GM20431 (cell line): ENCODE data around the gene RNF150.

Experiments
- in situ Hi-C: fragments of 300-500 bp; cut with MseI, MboI; formaldehyde crosslinking; loops from one replicate; pipeline ENCODE4 v1.15.0; 2020; ENCODE audit warnings: low sequenced_read_pairs; ENCODE audit not compliant: unreplicated experiment

RNF150 gene

GRCh38 chr4:140937866-140938265, 195.4 kb downstream of the RNF150 start:
- in situ Hi-C loops: no loop called here

GRCh38 chr4:140935254-140935653, 198.0 kb downstream of the RNF150 start:
- in situ Hi-C loops: no loop called here

DNA sequence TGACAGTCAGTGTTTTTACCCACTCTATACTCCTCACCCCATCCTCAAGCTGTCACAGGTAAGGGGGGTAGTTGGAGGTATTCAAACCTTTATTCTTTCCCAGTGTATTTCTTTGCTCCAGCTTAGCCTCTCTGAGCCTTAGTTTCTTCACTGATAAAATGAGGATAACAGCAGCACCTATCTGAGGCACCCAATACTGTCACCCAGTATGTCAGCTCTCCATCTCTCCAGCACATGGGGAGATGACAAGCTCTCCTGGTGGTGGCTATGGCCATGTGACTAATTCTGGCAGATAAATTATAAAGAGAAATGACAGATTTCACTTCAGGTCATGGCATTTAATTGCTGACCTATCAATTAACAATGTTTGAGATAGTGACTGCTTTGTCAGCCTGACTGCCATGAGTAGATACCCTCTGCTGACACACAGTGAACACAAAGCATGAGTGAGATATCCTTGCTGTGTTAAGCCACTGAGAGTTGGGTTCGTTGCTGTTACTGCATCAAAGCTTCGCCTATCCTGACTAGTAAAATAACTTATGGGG, 200.7 kb downstream of the RNF150 start:
- in situ Hi-C loops: no loop called here

GRCh38 chr4:140931911-140932310, 201.4 kb downstream of the RNF150 start:
- in situ Hi-C loops: no loop called here

DNA sequence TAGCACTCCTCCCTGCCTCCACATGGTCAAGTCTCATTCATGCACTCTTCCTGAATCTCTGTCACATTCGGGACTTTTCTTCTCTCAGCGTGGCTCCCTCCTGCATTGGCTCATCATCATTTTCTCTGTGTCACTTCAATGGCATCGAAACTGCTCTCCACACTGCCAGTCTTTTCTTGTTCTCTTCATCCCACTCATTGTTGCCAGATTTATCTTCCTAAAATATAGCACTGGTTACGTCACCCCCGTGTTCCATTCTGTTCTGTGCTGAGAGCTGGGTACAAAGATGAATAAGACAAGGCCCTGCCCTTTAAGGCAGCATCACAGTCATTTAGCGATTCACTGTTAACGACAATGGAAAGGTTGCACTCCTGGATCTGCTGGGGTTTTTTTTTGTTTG, 202.7 kb downstream of the RNF150 start:
- in situ Hi-C loops: no loop called here

GRCh38 chr4:140930011-140930410, 203.3 kb downstream of the RNF150 start:
- in situ Hi-C loops: no loop called here

- in situ Hi-C loops: no loop called here
Observed at GRCh38 chr4:140928880-140929279, 204.4 kb downstream of the RNF150 start.

GRCh38 chr4:140926672-140927071, 206.6 kb downstream of the RNF150 start:
- in situ Hi-C loops: no loop called here

DNA sequence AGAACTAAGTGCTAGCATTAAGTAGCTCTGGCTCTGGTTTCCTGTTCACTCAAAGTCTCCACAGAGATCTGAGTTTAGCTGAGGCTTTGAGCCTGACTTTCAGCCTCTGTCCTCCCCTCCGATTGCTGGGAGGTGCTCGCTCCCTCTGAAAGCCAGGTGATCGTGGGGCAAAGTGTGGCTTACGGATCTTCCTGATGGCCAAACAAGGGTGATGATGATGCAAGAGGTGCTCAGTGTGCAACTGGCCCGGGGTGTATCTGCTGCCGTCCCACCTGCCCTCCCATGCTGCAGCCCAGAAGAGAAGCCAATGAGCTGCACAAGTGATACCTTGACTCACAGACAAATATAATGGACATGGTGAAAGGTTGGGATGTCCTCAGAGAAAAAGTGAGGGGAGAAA, 207.9 kb downstream of the RNF150 start:
- in situ Hi-C loops: no loop called here

DNA sequence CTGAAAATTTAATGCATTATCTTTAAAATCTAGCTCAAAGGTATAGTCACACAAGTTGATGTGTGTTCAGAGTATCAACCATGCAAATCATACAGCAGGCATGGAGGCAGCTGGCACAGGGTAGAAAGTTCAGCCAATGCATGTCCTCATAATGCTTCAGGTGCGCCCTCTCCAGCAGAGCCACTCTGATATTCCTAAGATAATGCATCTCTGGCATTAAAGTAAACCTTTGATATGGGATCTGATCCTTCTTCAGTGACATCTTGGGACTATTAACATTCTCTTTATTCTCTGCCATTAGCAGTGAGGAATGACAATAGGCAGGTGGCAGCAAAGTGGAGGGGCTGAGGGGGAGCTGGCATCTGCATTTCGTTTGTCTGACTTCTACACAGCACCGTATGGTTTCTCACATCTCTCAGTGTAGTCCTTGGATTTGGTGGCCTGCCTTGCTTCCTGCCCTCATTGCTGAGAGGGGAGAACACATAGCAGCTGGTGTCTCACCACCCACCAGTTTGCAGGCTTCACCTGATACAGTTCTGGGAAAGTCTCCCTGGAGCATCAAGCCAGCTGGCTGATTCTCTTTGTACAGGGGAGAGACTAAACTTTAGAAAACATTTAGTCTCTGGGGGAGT, 208.4 kb downstream of the RNF150 start:
- in situ Hi-C loops: no loop called here

DNA sequence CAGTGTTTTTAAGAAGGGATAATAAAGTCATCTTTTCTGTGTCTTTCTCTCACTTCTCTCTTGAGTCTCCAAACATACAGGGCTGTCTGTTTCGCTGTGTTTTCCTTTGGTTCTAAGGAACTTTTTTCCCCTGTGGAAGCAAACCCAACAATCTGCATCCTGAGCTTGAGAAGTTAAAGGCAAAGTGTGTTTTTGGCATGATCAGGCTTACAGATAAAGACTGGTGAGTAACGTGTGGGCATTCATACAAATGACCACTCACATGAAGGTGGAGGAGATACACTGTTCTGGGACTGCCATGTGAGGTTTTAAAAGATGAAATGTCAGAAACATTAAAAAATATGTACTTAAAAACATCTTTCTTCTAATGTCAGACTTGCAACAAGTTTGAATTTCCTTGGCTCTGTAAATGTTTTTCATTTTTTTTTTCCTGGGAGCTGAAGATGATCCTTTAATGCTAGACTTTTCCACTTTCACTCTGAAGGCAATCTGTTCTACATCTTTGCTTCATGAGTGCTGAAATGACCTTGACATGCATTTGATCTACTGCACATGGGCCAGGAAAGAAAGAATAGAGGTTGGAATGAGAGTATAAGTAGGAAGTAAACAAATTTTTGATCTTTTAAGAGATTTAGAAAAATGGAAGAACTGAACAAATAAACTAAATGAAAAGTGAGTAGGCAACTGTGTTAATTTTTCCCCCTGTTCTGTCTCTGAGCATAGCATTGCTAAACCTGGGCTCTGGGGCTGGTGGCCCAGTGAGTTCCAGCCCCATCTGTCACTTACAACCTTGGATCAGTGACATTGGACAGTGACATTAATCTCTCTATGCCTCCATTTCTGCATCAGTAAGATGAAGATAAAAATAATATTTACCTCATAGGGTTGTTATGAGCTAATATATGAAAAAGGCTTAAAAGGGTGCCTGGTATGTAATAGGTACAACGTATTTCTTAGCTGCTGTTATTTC, 226.0 kb downstream of the RNF150 start:
- in situ Hi-C loops: no loop called here

DNA sequence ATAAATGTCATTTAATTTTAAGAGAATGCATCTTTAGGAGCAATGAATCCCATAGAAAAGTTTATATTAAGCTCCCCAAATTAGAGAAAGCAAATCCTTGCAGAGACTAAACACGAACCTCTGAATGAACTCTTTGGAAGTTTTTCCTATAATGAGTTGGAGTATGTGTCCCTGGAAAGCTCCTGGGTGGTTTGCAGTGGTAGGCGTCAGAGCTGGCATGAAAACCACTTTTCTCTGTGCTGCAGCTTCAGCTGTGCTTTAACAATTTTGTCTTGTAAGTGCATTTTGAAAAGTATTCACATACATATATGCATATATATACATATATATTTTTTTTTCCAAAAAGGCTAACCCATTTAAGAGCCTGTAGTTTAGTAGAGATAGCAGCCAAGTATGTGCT, 228.4 kb downstream of the RNF150 start:
- in situ Hi-C loops: no loop called here

DNA sequence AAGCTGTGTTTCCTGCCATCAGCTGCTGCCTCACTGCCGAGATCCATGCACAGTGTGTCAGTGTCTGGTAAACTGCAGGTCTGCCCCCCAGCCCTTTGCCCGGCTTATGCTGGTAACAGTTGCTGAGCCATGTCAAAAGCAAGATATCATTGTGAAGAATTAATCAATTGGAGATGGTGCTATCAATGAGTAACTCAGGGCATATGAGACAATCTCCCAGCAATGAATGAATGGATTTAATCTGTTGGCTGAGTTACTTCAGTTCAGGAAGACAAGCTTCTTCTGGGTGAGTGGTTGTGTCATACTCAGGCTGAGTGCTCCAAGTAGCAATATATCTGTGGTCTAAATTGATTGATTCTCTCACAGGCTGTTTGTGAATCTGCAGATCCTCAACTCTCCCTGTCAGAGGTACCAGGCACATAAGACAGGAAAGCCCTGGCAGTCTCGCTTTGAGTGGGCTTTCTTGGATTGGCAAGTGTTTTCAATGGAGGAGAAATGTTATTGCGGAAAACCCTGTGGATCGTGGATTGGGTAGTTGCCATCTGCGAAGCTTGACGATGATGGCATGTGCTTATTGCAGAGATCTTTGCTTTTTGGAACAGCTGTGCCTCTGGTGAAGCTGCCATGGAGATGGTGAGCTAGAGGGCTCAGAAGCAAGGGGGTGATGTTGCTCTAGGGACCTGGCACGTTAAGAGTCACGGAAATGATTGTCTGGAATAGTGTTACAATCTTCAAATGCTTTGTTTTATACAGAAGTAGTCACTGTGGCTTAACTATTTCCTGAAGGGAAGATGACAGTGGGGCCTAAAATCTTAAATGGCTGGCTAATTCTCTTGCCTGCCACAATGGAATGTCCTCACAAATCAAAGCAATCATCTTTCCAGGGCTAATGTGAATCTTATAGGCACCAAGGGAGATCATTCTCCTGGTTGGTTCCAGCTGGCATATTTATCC, 229.5 kb downstream of the RNF150 start:
- in situ Hi-C loops: no loop called here

- in situ Hi-C loops: no loop called here
Observed at GRCh38 chr4:140901736-140902336, 231.4 kb downstream of the RNF150 start.

DNA sequence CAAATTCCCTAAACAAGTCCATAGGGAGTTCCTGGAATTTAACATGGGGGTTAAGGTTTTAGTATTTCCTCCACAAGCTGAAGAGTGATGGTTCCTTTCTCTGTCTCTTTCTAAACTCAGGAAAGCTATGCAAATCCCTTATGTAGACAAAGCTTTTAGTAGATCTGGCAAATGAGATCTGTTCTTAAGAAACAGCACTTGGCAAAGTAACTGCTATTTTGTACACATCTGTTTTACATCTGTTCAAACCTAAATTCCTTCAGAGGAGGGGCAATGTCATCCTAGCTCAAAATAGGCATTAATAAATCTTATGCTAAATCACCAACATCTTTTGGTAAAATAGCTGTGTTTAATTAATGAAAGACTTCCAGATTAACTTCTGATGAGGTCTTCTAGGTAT, 239.3 kb downstream of the RNF150 start:
- in situ Hi-C loops: no loop called here

GRCh38 chr4:140888054-140888453, 245.2 kb downstream of the RNF150 start:
- in situ Hi-C loops: no loop called here

- in situ Hi-C loops: no loop called here
Observed at GRCh38 chr4:140887467-140887866, 245.8 kb downstream of the RNF150 start.

DNA sequence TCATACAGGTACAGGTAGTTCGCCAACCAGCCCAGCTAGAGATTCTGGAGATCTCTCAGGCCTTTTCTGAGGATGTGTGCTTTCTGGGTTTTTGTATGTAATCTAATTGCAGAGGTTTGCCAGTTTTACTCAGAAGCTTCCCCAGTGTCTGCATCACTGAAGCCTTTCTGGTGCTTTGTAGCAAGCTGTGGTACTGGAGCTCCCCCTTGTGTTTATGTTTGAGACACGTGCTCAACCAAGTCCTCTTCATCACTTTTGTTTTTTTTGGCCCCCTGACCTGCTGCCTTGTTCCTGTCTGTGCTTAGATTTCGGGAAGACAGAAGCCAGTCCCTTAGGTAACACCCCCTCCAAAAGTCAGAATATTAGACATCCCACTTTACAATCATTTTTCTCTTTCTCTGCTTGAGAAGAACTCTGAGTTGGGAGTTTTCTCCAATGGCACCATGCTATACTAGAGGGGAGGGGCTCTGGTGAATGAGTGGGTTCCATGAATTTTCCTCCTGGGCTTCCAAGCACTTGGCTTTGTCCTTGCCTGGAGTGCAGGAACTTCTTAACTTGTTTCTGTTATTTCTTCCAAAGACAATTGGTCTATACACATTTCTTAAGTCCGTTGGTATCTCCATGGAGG, 248.7 kb downstream of the RNF150 start:
- in situ Hi-C loops: no loop called here

- in situ Hi-C loops: no loop called here
Observed at GRCh38 chr4:140877781-140878180, 255.5 kb downstream of the RNF150 start.
